ENCODE measurements around the gene INSL6.
"Not testable (repeated sequence)": the region's sequence is repeated elsewhere in the genome, so short reads cannot be mapped to it uniquely, and the experiment has no call there.

INSL6 gene, protein sequence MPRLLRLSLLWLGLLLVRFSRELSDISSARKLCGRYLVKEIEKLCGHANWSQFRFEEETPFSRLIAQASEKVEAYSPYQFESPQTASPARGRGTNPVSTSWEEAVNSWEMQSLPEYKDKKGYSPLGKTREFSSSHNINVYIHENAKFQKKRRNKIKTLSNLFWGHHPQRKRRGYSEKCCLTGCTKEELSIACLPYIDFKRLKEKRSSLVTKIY

DNA sequence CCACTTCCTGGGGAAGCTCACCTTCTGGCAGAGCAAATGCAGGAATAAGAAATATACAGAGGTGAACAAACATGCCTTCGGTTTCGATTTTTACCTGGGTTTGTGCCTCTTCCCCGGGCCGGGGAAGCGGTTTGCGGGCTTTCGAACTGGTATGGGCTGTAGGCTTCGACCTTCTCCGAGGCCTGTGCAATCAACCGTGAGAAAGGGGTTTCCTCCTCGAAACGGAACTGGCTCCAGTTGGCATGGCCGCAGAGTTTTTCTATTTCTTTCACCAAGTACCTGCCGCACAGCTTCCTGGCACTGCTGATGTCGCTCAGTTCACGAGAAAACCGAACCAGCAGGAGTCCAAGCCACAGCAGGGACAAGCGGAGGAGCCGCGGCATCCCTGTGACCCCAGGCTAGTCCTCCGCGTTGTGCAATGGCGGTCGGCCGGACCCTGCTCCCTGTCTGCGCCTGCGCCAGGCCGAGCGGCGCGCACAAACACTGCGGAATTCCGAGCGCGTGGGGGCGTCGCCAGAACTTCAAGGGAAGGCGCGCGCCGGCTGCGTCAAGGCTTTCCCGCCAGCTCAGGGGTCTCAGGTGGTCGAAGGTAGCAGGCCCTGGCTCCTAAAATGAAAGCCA lies at the start of gene INSL6:
Gene INSL6, minus strand, starts transcription at position 420 of the 621 bp plus-strand sequence. Its CDS starts 37 bp downstream, at position 383.
- no peak for DNase-seq

DNA sequence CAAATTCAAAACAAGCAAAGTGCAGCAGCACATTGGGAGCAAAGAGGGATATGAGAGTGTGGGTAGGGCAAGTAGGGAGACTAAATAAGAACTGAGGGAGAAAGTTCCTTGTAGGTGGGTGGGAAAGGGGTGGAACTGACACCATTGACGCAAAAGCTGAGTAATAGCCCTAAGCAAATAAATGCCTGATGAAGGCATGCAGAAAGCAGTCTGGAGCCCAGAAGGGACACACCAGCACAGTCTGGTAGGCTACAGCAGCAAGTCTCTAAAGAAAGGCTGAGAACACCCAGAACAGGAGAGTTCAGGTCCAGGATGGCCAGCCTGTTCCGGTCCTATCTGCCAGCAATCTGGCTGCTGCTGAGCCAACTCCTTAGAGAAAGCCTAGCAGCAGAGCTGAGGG lies 45.8 kb upstream of the INSL6 start, which contains the start of gene INSL4:
Gene INSL4, plus strand, starts transcription at position 208 of the 400 bp plus-strand sequence. Its CDS starts 105 bp downstream, at position 313.
- no peak for DNase-seq

DNA sequence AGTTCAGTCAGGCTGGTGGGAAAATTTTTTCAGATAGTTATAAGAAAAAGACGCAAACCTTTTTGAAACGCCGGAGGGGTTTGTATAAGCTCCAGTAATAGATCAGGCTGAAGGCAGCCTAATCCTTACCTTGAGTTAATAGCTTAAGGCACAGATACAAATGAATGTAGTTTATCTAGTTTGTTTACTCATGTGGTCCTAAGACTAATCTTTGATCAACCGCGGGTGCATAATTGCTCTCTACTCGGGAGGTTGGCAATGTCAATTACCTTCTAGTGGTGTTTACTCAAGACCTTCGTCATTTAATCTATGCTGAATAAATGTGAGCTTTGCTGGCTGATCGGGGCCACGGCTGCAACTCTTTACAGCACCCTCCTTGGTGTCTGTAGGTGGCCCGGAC lies 45.1 kb upstream of the INSL6 start:
- no peak for DNase-seq

DNA sequence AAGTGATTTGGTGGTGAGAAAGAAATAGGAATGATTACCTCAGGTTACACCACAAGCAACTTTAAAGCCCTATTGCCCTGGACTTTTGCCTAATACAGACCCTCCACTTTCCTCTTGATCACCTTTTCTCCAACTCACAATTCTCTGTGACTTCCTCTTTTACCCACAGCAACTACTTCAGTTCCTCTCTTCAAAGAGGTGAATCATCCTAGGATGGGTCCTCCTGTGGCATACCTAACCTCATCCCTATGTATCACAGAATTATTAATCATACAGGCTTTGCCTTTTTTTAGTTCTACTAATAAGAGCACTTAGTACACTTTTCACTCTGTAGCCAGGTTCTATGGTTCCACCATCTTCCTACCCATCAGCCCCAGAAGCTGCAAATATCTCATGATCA lies 19.6 kb upstream of the INSL6 start:
- DNase-seq = no peak

DNA sequence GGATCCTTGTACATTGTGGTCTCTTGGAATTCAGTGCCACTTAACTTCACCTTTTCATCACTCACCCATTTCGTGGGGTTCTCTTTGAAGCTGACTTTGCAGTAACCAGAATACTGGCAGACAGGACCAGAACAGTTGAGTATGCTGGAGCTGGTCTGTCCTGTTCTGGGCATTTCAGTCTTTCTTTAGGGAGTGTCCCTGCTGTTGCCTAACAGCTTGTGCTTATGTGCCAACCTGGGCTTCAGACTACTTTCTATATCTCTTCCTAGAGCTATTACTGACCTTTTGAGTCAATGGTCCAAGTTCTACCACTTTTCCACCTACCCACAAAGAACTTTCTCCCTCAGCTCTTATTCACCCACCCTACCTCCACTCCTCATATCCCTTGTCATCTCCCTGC lies 10.0 kb upstream of the INSL6 start:
- DNase-seq = no peak

DNA sequence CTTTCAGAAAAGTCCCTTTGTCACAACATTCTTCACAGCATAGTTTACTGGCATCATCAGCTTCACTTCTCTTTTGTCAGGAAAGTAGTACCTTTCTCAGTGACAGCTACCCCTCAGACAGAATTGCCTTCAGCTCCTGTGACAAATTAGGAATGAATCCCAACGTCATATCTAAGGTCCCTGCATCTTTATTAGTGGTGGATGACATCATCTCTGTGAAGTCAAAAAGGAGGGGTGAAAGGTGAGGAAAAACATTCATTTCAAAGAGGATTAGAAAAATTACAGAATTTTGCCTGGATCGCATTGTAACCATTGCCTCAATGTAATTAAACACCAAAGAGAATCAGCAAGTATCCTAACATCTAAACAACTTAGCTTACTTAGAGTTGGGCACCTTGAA lies 7.9 kb upstream of the INSL6 start:
- DNase-seq = no peak

DNA sequence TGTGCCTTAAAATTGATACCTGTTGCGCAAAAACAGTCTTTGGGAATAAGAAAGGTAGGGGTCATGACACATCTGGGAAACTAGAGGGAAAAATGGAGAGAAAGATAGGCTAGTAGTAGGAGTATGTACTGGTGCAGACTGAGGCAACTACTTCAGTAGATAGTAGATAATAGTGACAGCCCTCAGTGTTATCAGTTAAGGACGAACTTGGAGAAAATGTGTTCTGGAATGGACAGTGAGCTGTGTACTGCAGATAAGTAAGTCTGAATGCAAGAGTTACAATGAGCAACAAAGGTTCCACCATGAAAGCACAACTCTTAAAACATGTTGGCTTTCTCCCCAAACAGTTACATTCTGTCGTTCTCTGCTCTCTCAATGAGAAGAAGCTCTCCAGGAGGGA lies 6.5 kb upstream of the INSL6 start:
- no peak for DNase-seq

DNA sequence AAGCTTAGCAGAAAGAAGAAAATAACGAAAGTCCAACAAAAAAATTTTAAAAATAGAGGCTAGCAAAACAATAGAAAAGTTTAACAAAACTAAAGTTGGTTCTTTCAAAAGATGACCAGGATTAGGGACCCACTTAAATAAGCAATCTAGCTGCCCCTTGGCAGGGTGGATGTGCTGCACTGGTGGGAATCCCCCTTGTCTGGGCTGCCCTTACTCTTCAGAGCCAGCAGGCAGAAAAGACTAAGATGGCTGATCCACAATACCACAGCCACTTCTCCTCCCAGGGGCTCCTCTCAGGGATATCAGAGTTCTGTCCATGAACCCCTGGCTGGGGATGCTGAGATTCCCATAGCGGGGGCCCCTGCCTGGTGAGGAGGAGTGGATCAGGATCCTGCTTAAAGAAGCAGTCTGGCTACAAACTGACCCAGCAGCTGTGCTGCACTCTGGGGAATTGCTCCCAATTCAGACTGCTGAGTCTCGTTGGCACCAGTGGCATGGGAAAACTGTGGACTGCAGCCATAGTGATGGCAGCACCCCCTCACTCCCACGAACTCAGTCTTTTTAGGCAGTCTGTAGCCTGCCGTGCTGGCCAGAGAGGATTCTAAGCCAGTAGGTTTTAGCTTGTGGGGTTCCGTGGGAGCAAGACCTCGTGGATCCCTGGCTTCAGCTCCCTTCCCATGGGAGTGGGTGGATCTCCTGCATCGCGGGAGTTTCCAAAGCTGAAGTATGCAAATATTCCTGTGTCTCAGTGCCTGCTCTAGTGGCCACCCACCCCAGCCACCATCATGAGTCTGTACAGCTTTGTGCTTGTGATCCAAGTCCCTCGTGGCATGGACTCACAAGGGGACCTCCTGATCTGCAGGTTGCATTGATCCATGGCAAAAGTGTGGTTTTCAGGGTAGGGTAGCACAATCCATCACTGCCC lies 2.9 kb upstream of the INSL6 start:
- no peak for DNase-seq

DNA sequence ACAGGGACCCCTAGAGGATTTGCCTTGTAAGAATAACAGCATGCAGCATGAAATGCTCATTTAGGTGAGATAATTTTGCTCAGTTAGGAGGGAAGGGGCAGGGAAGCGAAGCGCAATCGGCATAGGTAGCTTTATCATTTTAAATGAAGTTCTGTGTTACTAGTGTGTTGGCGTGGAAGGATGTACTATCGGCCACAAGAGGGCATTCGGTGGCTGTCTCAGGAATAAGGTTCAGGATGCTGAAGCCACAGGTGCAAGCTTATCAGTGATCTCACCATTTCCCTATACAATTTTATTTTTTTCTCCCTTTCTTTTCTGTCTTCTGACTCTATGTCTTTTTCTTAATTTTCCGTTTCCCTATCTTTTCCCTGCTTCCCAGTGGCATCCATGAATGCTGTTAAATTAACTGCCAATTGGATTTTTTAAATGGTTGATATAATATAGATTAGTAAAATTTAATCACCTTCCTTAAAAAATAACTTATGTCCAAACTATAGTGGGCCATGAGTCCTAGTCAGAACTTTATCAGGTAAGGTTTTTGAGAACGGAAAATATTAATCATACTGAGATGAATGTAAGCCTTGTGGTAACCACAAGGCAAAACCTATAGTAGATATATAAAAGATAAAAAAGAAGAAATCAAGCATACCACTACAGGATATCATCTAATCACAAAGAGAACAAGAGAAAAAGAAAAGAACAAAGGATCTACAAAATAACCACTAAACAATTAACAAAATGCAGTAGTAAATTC lies 1.2 kb upstream of the INSL6 start:
- DNase-seq = peak; percentile 41 to 56

DNA sequence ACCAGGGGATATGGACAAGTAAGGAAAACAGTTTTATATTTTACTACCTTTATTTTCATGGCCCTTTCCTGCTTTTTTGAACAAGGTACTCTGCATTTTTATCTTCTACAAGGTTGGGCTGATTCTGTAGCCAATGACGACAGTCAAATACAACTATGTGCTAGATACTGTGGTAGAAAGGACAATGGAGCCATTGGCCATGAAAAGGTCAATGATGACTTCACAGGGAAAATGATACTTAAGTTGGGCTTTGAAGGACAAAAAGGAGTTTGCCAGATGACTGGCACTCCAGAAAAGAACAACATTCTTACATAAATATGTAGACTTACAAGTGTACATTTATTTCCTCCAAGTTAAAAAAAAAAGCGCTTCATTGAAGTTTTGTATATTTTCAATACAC lies 663 bp downstream of the INSL6 start:
- no peak for DNase-seq

DNA sequence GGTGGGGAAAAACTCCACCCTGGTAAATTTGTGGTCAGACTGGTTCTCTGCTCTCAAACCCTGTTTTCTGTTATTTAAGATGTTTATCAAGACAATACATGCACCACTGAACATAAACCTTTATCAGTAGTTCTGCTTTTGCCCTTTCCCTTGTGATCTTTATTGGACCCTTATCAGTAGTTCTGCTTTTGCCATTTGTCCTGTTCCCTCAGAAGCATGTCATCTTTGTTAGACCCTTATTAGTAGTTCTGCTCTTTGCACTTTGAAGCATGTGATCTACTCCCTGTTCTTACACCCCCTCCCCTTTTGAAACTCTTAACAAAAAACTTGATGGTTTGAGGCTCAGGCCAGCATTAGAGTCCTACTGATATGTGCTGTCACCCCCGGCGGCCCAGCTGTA lies 4.8 kb downstream of the INSL6 start:
- DNase-seq = not testable (repeated sequence)

DNA sequence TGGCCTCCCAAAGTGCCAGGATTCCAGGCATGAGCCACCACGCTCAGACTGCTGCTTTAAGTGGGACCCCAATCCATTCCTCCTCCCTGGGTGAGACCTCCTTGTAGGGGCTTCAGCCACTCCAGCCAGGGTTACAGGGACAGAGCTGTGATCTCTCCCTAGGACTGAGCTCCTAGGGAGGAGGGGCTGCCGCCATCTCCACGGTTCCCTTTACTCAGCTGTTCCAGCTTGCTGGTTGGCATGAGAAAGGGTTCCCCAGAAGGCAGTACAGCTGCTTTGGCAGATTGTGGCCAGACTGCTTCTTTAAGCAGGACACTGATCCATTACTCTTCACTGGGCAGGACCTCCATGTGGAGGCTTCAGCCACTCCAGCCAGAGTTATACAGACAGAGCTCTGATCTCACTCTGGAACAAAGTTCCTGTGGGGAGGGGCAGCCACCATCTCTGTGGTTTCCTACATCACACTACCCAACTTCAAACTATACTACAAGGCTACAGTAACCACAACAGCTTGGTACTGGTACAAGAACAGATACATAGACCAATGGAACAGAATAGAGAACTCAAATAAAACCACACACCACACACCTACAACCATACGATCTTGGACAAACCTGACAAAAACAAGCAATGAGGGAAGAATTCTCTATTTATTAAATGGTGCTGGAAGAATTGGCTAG lies 7.2 kb downstream of the INSL6 start:
- no peak for DNase-seq

DNA sequence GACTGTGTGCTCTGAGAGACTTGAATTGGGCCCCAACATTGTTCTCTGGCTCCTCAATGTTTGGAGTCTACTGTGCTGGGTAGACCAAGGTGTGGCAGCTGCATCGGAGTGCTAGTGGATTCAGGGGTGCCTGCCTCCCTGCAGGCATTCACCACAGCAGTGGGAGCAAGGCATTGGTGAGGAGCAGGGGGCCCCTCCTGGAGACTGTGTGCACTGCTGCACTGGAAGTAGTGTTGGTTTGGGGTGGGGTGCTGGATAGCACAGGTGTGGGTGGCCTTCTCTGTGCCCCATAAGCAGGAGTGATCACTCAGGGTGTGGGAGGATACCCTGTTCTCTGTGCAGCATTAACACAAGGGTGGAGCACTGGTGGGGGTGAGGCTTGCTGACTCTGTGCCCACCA lies 39.2 kb downstream of the INSL6 start:
- no peak for DNase-seq

DNA sequence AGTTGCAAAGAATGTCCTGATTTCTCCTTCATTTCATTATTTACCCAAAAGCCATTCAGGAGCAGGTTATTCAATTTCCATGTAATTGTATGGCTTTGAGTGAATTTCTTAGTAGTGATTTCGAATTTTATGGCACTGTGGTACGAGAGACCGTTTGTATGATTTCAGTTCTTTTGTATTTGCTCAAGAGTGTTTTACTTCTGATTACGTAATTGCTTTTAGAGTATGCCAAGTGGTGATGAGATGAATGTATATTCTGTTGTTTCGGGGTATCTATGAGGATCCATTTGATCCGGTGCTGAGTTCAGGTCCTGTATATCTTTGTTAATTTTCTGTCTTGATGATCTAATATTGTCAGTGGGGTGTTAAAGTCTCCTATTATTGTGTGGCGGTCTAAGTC lies 41.2 kb downstream of the INSL6 start:
- no peak for DNase-seq

DNA sequence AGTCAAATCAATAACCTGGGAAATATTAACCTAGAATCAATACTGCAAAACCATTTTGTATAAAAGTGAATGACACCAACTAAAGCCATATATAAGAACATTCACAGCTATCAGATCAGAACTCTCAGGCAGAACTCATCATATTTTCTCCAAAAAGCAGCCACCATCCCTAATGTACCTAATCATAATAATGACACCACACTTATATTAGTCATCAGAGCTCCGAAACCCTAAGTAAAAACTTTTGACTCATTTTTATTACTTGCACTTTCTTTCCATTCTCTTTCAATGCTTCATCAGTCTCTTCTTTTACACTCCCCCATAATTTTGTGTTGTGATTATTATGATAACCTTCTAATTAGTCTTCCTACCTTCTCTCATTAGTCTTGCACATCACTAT lies 45.3 kb downstream of the INSL6 start:
- DNase-seq = no peak

DNA sequence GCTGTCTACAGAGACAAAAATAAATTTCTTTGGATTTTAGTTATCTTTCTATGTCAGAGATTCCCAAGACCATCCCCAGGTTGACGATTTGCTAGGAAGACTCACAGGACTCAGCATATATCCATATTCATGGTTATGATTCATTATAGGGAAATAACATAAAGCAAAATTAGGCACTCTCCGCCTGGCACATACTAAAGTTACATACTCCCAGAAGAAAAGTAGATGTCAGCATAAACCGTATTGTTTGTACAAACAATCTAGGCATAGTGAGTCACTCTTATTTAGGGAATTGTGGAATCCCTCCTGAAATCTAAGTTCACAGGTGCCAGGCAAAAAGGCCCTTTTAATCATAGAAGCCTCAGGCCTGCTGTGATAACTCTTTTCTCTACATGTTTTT lies 62.9 kb downstream of the INSL6 start:
- DNase-seq = no peak

DNA sequence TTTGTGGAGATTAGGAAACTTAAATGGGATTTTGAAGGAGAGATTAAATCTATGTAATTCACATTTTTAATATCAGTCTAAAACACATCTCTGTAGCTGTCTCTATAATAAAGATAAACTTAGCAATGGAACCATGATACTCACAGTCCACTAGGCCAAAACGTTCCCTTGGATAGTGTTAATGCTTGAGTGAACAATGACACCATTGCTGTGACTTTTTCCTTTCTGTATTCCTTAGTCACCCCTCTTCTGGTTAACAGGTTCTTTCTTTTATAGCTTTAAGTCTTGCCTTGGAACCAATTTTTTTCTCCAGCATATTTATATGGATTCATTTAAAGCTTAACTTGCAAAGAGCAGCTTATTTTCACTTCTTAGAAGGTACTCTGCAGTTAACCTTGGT lies 63.3 kb downstream of the INSL6 start:
- no peak for DNase-seq

DNA sequence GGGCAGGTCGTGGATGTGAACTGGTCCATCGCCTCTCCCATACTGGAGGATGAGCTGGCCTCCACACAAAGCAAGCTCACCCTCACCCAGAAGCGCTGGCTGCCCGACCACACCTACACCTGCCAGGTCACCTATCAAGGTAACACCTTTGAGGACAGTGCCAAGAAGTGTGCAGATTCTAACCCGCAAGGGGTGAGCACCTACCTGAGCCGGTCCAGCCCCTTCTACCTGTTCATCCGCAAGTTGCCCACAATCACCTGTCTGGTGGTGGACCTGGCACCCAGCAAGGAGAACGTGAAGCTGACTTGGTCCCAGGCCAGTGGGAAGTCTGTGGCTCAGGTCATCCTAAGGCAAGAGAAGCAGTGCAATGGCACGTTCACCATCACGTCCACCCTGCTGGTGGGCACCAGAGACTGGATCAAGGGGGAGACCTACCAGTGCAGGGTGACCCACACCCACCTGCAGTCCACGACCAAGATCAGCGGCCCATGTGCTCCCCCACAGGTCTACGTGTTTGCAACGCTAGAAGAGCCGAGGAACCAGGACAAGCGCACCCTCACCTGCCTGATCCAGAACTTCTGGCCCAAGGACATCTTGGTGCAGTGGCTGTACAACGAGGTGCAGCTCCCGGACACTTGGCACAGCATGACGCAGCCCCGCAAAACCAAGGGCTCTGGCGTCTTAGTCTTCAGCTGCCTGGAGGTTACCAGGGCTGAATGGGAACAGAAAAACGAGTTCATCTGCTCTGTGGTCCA lies 71.3 kb downstream of the INSL6 start:
- no peak for DNase-seq
